ENCODE data around the gene CAV3. TPM values are rescaled to one million over a fixed set of nuclear protein-coding genes. Genes with fewer than 3 reads are reported as not detected.

The CAV3 gene
- polyA plus RNA-seq, 1 donor (not counting 4 experiments of a cell fraction or from before 2014, with no cell fraction given) = not detected

GRCh38 chr3:8732413-8732812 lies 1.2 kb upstream of the CAV3 start:
- no peak overlapping the region for H3K9ac ChIP-seq (ENCODE audit: control insufficient read depth, extremely low read depth, insufficient read depth, low read length)
- H3K4me3 ChIP-seq (ENCODE audit: control insufficient read depth in 2 of 3, extremely low read depth in 1 of 3, insufficient read depth in 2 of 3, low read depth in 1 of 3, low read length in 3 of 3) = no peak overlapping the region
- no peaks in the 10 kb centered on the region for H3K9me3 ChIP-seq (ENCODE audit: control insufficient read depth, low read depth, low read length)
- no peaks in the 10 kb centered on the region for H3K36me3 ChIP-seq (ENCODE audit: control insufficient read depth in 2 of 2, extremely low read depth in 1 of 2, insufficient read depth in 2 of 2, low read length in 2 of 2)
- H3K4me1 ChIP-seq (ENCODE audit: control insufficient read depth, extremely low read depth, insufficient read depth, low read length) = peaks cover 4% of the 10 kb centered on the region
- FAIRE-seq = no peak
- H2AFZ ChIP-seq (ENCODE audit: control insufficient read depth, low read length) = no peak overlapping the region
- no peak overlapping the region for H3K4me2 ChIP-seq (ENCODE audit: control insufficient read depth, extremely low read depth, insufficient read depth, low read depth, low read length)
- no peaks in the 10 kb centered on the region for H4K20me1 ChIP-seq (ENCODE audit: control insufficient read depth, extremely low read depth, insufficient read depth, low read length)
- no peaks in the 10 kb centered on the region for H3K79me2 ChIP-seq (ENCODE audit: control insufficient read depth, insufficient read depth, low read length)
- dilution Hi-C loops (cut with MboI; ENCODE audit: extremely low pct_ligation_motif_present, low sequenced_read_pairs) = no loop called here
- no peak for TF ChIP-seq CTCF (optimal IDR thresholded peaks at IDR 0.05 in 1 of 3, IDR thresholded peaks at IDR 0.05 in 1 of 3, conservative IDR thresholded peaks at IDR 0.05 in 1 of 3; ENCODE audit: extremely low read depth in 1 of 3, insufficient read depth in 2 of 3, low read length in 3 of 3)
- no peak for TF ChIP-seq EZH2 (IDR thresholded peaks at IDR 0.05; ENCODE audit: low read length)
- H3K27ac ChIP-seq (ENCODE audit: control insufficient read depth, insufficient read depth, low read length) = no peak overlapping the region
- H3K27me3 ChIP-seq (ENCODE audit: control insufficient read depth, extremely low read depth, insufficient read depth, low read length) = no peaks in the 10 kb centered on the region
- no peaks in the 10 kb centered on the region for H3K9me1 ChIP-seq (ENCODE audit: control insufficient read depth, extremely low read depth, insufficient read depth, low read length)
- no peak for DNase-seq (ENCODE audit: low read depth, low spot score)

GRCh38 chr3:8734137-8734878 lies 706 bp downstream of the CAV3 start:
- no peak overlapping the region for H3K4me2 ChIP-seq (ENCODE audit: control insufficient read depth, extremely low read depth, insufficient read depth, low read depth, low read length)
- H3K79me2 ChIP-seq (ENCODE audit: control insufficient read depth, insufficient read depth, low read length) = no peaks in the 10 kb centered on the region
- no peaks in the 10 kb centered on the region for H4K20me1 ChIP-seq (ENCODE audit: control insufficient read depth, extremely low read depth, insufficient read depth, low read length)
- no peaks in the 10 kb centered on the region for H3K27me3 ChIP-seq (ENCODE audit: control insufficient read depth, extremely low read depth, insufficient read depth, low read length)
- H3K9ac ChIP-seq (ENCODE audit: control insufficient read depth, extremely low read depth, insufficient read depth, low read length) = no peak overlapping the region
- H3K4me3 ChIP-seq (ENCODE audit: control insufficient read depth in 2 of 3, extremely low read depth in 1 of 3, insufficient read depth in 2 of 3, low read depth in 1 of 3, low read length in 3 of 3) = no peak overlapping the region
- H2AFZ ChIP-seq (ENCODE audit: control insufficient read depth, low read length) = no peak overlapping the region
- FAIRE-seq = no peak
- no peaks in the 10 kb centered on the region for H3K36me3 ChIP-seq (ENCODE audit: control insufficient read depth in 2 of 2, extremely low read depth in 1 of 2, insufficient read depth in 2 of 2, low read length in 2 of 2)
- TF ChIP-seq CTCF (optimal IDR thresholded peaks at IDR 0.05 in 1 of 3, IDR thresholded peaks at IDR 0.05 in 1 of 3, conservative IDR thresholded peaks at IDR 0.05 in 1 of 3; ENCODE audit: extremely low read depth in 1 of 3, insufficient read depth in 2 of 3, low read length in 3 of 3) = no peak
- TF ChIP-seq EZH2 (IDR thresholded peaks at IDR 0.05; ENCODE audit: low read length) = no peak
- no peak overlapping the region for H3K27ac ChIP-seq (ENCODE audit: control insufficient read depth, insufficient read depth, low read length)
- DNase-seq (ENCODE audit: low read depth, low spot score) = no peak
- H3K9me3 ChIP-seq (ENCODE audit: control insufficient read depth, low read depth, low read length) = no peaks in the 10 kb centered on the region
- H3K9me1 ChIP-seq (ENCODE audit: control insufficient read depth, extremely low read depth, insufficient read depth, low read length) = no peaks in the 10 kb centered on the region
- H3K4me1 ChIP-seq (ENCODE audit: control insufficient read depth, extremely low read depth, insufficient read depth, low read length) = peaks cover 6% of the 10 kb centered on the region
- dilution Hi-C loops (cut with MboI; ENCODE audit: extremely low pct_ligation_motif_present, low sequenced_read_pairs) = no loop called here
